Measurements from ENCODE around the gene KRT1.

- TF ChIP-seq CTCF (IDR thresholded peaks at IDR 0.05) = no peak
- no peak for TF ChIP-seq MAZ (IDR thresholded peaks at IDR 0.05; ENCODE audit: borderline replicate concordance, low read depth, low read length)
- TF ChIP-seq SMC3 (IDR thresholded peaks at IDR 0.05) = no peak
- TF ChIP-seq RAD21 (conservative IDR thresholded peaks at IDR 0.05 in 1 of 2, IDR thresholded peaks at IDR 0.05 in 1 of 2) = no peak
Measured at GRCh38 chr12:52651726-52652261, 28.4 kb downstream of the KRT1 start, which contains the start of gene KRT2.
